ENCODE results near the gene FRMPD4.

FRMPD4 gene

DNA sequence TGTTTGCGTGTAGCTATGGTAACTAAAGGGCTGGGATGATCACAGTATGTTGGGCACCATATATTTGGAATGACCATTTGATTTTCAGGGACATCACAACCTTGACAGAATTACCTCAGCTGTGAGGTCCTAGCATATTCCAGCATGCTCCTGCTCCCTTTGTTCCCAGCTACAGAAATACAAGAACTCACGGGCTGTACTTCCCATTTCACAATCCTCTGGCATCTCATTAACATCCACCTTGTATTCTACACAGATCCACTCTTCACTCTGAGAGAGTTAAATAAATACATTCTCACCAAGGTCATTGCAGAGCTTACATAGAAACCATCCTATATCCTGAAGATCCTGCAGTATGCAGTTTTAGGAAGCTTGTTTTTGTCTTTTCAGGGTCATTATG is 169.7 kb downstream of the FRMPD4 start:
- no peak for DNase-seq

DNA sequence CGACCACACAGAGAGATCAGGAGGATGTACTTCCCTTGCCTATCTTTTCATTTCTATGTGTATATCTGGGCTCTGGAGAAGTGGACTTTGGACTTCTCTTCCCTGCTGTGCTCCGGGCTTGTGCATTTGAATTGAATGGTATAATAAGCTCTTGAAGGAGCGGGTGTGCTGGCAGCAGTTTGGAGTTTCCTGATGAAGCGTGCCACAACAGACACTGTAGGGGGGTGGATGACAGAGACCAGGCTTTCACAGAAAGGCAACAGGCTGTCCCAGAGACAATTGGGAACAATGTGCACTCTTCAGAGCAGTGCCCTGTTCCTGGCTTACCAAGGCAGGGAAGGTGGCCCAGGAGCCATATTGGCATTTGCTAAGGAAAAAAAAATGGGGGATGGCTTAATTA is 170.1 kb downstream of the FRMPD4 start:
- peak; percentile 69 for DNase-seq

DNA sequence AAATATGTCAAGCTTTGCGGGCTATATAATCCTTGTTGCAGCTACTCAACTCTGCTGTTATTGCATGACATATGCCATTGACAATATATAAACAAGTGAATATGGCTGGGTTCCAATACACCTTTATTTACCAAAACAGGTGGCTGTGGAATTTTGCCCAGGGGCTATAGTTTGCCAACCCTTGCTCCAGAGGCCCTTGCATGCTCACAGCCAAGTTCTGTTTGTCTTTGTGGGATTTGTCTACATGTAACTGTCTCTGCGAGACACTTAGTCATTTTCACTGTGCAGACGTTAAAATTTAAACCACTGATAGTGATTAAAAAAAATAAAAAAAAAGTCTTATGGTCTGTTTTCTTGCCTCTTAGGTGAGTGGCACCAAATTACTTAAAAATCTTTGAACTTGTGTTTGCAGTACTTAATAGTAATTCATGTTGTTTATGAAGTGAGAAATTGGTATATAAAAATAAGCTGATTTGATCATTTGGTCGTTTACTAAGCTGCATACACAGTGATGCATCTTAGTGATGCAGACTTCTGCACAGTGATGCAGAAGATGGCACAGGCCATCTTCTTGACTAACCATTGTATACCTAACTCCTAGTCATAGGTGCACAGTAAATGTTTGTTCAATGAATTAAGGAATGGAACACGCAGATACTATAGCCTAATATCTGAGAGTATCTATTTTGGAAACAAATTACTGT is 170.9 kb downstream of the FRMPD4 start:
- peak; percentile 69 for DNase-seq

GRCh38 chrX:12309744-12310076 is 171.4 kb downstream of the FRMPD4 start:
- peak; percentile 35 for DNase-seq

GRCh38 chrX:12314651-12315050 is 176.4 kb downstream of the FRMPD4 start:
- no peak for DNase-seq

DNA sequence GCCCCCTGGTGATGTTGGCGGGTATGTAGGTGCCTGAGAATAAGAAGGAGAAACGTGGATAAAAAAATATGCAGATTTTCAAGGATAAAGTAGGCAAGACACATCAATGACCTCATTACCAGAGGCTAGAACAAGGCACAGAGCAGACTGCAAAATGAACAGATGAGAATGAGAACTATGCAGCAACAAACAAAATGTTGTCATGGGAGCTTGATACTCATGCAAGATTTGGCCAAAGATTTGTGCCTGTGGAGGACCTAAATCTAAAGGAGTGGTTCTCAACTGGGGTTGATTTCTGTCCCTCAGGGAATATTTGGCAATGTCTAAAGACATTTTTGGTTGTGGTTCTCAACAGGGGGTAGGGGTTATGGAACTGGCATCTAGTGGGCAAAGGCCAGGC is 177.3 kb downstream of the FRMPD4 start:
- DNase-seq = no peak

GRCh38 chrX:12319003-12319519 is 180.8 kb downstream of the FRMPD4 start:
- DNase-seq = peak; percentile 11

- no peak for DNase-seq
Observed at GRCh38 chrX:12319992-12320391, 181.7 kb downstream of the FRMPD4 start.

DNA sequence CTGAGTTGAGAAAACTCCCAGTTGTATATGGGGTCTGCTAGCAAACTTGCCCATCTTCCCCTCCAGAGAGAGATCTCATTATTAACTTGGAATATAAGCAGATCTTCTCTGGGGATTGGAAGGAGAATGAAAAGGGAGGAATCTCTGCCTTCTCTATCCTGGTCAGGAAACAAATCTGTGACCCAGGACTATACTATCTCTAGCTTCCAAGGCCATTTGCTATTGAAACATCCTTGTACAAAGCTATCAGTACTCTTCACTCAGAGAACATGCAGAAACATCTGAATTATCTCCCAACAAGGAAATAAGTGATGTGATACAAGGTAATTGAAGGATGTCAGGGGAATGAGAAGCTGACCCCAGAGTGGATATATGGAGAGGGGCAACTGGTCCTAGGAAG is 183.8 kb downstream of the FRMPD4 start:
- no peak for DNase-seq

DNA sequence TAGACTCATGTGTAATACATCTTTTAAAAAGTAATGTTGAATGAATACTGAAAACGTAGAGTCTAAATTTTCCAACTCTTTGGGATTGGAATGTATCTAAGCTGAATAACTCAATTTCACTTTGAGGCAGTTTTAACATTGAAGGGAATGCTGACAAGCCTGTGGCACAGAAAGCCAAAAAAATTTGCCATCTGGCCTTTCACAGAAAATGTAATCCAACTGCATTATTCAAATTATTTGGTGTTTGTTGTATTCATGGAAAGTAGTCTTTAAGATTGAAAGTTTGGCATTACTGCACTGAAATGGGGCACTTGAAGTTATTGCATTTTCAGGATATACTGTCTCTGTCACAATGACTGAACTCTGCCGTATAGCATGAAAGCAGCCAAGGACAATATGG is 186.9 kb downstream of the FRMPD4 start:
- no peak for DNase-seq

DNA sequence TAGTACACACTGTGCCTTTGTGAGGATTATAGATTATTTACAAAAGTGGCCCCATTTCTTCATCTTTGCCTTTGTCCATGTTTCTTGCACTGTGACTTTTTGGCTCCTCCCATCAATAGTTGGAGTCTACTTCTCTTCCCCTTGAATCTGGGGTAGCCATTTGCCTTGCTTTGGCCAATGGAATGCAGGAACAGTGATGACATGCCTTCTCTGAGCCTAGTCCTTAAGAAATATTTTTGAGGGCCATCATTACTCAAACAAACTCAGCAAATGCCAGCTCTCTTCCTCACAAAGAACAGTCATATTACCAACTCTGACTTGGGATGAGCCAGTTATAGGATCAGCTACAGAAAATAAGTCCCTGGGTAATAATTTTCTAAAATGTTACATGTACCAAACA is 189.6 kb downstream of the FRMPD4 start:
- no peak for DNase-seq

- DNase-seq = no peak
Observed at GRCh38 chrX:12329476-12329875, 191.2 kb downstream of the FRMPD4 start.

DNA sequence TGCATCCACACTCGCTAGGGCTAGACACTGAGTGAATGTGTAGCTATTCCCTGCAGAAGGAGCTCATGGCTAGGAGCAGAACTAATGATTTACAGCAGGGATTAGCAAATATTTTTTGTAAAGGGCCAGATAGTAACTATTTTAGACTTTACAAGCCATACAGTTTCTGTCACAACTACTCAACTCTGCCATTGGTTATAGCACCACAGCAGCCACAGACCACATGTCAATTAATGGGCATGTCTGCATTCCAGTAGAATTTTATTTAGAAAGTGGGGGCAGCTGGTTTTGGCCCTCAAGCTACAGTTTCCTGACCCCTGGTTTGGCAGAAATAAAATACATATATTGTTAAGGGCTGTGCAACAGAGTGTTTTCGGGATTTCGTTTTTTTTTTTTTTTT is 192.6 kb downstream of the FRMPD4 start:
- no peak for DNase-seq

GRCh38 chrX:12332786-12333347 is 194.6 kb downstream of the FRMPD4 start:
- DNase-seq = no peak

- no peak for DNase-seq
Observed at GRCh38 chrX:12339921-12340320, 201.6 kb downstream of the FRMPD4 start.

DNA sequence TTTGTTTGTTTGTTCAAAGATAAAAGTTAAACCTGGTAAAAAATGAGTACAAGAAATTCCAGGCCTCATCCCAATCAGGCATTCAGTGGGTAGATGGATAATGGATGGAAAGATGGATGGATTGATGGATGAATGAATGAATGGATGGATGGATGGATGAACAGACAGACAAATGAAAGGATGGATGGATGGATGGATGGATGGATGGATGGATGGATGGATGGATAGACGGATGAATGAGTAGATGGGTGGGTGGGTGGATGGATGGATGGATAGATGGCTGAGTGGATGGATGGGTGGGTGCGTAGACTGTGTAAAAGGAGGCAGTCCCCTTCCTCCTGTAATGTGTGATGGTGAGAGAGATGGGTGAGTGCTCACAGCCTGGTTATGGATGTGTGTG is 206.7 kb downstream of the FRMPD4 start:
- DNase-seq = no peak

- no peak for DNase-seq
Observed at GRCh38 chrX:12349201-12349600, 210.9 kb downstream of the FRMPD4 start.

- no peak for DNase-seq
Observed at GRCh38 chrX:12352922-12353321, 214.6 kb downstream of the FRMPD4 start.

DNA sequence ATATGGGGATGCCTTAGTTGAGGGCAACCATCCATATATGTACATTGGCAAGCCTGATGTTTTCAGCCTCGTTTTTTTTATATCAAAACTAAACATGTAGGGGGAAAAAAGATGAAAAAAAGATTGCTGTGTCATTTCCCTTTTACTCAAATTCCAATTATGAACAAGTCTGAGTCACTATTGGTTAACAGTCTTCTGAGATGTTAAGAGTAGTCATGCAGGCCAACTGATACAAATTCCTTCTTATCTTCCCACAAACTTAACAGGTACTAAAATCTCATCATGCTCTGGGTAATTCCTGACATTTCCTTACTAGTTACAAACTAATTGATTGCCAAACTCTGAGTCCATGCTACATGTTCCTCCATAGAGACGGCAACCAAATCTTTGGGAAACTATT is 222.1 kb downstream of the FRMPD4 start:
- no peak for DNase-seq

DNA sequence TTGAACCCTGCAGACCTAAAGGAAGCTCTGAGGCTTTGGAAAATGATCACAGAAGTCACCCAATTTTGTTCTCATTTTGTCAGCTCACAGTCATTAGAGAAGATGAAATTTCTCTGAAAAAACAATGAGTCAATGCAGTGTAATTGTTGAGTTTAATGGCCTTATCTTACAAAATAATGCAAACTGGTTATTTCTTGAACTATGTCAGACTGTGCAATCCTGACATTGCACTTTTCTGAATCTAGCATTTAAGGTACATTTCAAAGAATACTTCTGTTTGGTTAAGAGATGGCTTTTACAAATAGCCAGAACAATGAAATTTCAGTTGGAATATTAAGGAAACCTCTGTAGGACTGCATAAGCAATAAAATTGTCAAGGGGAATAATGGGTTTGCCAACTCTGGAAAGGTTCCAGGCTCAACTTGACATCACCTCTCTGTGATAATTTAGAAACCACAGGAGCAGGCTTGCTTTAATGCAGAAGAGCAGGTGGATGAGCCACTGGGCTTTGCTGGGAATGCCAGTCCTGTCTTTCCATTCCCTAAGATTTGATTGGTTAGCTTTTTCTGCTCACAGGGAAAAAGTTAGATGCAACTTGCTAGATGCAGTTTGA is 222.8 kb downstream of the FRMPD4 start:
- peak; percentile 41 for DNase-seq

DNA sequence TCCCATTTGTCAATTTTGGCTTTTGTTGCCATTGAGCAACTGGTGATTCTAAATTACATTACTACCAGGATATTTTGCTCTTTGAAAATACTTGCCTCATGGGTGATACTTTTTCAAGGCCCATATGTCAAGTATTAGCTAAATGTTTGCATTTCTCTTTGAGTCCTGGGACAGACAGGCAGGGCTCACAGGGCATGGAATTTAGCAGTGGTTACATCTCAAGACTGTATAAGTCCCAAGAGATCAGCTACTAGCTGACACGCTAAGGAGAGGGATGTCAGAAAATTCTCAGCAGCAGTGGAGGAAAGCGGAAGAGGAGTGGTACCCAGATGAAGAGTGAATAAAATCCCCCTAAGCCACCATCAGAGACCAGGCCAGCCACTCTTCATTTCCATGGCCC is 224.9 kb downstream of the FRMPD4 start:
- no peak for DNase-seq

DNA sequence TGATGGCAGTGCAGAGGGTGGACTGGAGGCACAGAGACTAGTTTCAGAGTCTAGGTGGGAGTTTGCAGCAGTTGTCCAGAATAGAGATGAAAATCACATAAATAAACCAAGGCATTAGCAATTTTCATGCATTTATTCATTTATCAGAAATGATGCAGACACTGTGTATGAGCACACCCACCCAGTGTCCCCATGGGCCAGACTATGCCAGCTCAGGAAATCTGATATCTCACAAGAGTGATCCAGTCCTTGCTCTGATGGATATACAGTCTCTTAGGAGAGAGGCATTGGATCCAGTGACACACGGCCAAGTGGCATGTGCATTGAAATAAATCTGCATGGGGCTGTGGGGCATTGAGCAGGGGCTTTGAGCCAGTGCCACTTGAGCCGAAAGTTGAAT is 228.2 kb downstream of the FRMPD4 start:
- DNase-seq = peak; percentile 7

GRCh38 chrX:12367254-12367653 is 229.0 kb downstream of the FRMPD4 start:
- no peak for DNase-seq

DNA sequence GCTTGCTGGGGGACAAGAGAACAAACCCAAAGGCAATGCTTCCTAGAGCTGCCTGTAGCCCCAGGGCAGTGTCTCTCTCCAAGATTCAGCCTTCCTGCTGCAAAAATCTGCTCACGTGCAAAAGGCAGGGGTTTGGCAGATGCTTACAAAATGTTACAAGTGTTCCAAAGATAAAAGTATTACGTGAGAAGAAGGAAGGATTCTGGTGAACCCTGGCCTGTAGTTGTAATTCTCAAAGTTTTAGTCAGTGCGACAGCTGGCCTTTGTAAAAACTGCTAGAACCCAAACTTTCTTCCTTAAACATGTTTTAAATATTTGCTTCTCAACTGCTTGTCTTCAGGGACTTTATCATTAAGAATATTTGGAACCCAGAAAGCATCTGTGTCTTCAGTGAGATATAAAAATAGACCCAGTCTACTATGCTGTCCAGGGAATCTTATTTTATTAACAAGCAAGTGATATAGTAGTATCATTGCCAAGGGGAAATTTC is 232.3 kb downstream of the FRMPD4 start:
- DNase-seq = no peak
